ENCODE results near the gene FBXW12.

DNA sequence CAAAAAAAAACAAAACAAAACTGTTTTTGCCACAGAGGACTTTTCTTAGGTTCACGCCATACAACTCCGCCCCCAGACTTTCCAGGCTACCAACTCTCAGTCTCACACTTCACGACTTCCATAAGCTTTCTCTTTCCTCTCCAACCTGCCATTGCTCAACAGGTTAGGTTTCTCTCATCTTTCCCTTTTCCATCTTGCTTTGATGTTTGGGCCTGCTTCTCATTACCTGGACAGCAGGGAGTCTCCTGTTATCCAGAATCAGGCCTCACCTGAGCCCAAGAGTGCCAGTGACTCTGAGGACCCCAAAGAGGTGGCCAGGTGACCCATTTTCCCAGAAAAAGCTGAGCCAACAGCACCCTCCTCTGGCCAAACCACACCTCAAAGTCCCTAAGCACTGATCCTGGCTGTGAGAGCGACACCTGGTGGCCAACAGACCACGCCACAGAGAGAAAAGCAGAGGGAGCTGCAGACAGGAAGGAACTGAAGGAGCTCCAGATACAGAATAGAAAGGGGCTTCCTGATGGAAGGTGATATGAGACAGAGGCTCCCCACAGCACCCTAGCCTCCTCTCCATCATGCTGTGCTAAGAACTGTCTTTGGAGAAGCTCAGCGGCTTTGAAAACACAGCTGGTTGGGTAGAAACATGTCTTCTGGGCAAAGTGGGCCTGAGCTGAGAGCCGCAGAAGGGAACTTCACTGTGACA is 63.9 kb downstream of the FBXW12 start:
- TF ChIP-seq, protein P1, sequence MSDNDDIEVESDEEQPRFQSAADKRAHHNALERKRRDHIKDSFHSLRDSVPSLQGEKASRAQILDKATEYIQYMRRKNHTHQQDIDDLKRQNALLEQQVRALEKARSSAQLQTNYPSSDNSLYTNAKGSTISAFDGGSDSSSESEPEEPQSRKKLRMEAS (IDR thresholded peaks at IDR 0.05; ENCODE audit: insufficient read depth, insufficient read length): no peak
- TF ChIP-seq, protein P2, sequence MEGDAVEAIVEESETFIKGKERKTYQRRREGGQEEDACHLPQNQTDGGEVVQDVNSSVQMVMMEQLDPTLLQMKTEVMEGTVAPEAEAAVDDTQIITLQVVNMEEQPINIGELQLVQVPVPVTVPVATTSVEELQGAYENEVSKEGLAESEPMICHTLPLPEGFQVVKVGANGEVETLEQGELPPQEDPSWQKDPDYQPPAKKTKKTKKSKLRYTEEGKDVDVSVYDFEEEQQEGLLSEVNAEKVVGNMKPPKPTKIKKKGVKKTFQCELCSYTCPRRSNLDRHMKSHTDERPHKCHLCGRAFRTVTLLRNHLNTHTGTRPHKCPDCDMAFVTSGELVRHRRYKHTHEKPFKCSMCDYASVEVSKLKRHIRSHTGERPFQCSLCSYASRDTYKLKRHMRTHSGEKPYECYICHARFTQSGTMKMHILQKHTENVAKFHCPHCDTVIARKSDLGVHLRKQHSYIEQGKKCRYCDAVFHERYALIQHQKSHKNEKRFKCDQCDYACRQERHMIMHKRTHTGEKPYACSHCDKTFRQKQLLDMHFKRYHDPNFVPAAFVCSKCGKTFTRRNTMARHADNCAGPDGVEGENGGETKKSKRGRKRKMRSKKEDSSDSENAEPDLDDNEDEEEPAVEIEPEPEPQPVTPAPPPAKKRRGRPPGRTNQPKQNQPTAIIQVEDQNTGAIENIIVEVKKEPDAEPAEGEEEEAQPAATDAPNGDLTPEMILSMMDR (IDR thresholded peaks at IDR 0.05; ENCODE audit: extremely low read depth in 1 of 2, insufficient read depth in 1 of 2, low read depth in 1 of 2, low read length in 2 of 2): peak; percentile 100
- TF ChIP-seq POLR2AphosphoS5 (IDR thresholded peaks at IDR 0.05; ENCODE audit: insufficient read depth, low read depth, low read length) (no peak), JUN (IDR thresholded peaks at IDR 0.05; ENCODE audit: borderline replicate concordance, insufficient read depth, insufficient read length, low read depth) (no peak), POLR2A (IDR thresholded peaks at IDR 0.05; ENCODE audit: low read depth, low read length) (no peak)
